Measurements from ENCODE around the gene ADGRF5.

ADGRF5 gene

DNA sequence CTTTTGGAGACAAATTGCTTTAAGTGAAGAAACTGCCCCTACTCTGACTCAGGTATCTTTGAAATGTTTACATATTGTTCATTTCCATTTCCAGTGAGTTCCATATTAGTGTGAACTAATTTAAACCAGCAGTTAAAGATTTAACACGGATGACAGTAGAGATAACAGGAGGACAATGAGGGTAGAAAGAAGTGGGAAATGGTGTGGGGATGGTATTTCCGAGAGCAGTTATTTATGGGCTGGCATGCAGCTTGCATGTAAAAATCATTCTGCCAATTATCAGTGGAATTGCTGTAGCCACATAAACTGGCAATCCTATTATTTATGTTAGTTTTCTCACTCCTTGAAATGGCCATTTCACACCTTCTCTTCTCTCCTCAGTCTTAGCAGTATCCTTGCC is 8.6 kb upstream of the ADGRF5 start:
- H3K27me3 ChIP-seq (ENCODE audit: insufficient read depth, low read length) = no peaks in the 10 kb centered on the region

DNA sequence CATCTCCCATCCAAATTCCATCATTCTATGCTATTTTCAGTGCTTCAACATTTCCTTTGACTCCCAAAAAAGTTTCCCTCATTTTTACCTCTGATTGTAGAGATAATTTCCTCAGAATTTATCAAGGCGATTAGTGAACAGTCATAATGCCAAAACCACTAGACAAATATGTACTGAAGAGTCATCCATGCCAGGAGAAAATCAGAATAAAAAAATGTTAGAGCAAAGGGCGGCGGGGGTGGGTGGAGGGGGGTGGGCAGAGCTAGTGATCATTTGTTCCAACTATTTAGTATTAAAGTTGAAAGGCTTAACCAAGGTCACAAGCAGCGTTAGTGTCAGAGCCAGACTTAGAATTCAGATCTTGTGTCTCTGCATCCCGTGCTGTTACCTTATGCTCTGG is 5.3 kb upstream of the ADGRF5 start:
- no peaks in the 10 kb centered on the region for H3K79me2 ChIP-seq (ENCODE audit: insufficient read depth, low read length)
- no peaks in the 10 kb centered on the region for H3K9me2 ChIP-seq (ENCODE audit: low read depth, low read length)
- H3K27ac ChIP-seq (ENCODE audit: low read depth, low read length, poor library complexity, severe bottlenecking) = no peak overlapping the region
- no peaks in the 10 kb centered on the region for H3K27me3 ChIP-seq (ENCODE audit: insufficient read depth, low read length)
- H3K9ac ChIP-seq (ENCODE audit: low read length) = no peak overlapping the region
- no peaks in the 10 kb centered on the region for H3K9me3 ChIP-seq (ENCODE audit: low read length)
- H3K4me3 ChIP-seq (ENCODE audit: low read depth, low read length, poor library complexity, severe bottlenecking) = no peak overlapping the region
- no peaks in the 10 kb centered on the region for H3F3A ChIP-seq (ENCODE audit: insufficient read depth, low read length)
- H4K20me1 ChIP-seq (ENCODE audit: insufficient read depth, low read length) = no peaks in the 10 kb centered on the region
- no peak overlapping the region for H2AFZ ChIP-seq (ENCODE audit: low read length)
- TF ChIP-seq, protein P1, sequence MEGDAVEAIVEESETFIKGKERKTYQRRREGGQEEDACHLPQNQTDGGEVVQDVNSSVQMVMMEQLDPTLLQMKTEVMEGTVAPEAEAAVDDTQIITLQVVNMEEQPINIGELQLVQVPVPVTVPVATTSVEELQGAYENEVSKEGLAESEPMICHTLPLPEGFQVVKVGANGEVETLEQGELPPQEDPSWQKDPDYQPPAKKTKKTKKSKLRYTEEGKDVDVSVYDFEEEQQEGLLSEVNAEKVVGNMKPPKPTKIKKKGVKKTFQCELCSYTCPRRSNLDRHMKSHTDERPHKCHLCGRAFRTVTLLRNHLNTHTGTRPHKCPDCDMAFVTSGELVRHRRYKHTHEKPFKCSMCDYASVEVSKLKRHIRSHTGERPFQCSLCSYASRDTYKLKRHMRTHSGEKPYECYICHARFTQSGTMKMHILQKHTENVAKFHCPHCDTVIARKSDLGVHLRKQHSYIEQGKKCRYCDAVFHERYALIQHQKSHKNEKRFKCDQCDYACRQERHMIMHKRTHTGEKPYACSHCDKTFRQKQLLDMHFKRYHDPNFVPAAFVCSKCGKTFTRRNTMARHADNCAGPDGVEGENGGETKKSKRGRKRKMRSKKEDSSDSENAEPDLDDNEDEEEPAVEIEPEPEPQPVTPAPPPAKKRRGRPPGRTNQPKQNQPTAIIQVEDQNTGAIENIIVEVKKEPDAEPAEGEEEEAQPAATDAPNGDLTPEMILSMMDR (IDR thresholded peaks at IDR 0.05; ENCODE audit: low read length) = no peak
- no peak for TF ChIP-seq EZH2 (IDR thresholded peaks at IDR 0.05; ENCODE audit: borderline replicate concordance, low read length)
- H3K4me1 ChIP-seq (ENCODE audit: insufficient read depth, low read length, severe bottlenecking) = no peaks in the 10 kb centered on the region
- H3K4me2 ChIP-seq (ENCODE audit: low read length) = no peak overlapping the region
- H3K36me3 ChIP-seq (ENCODE audit: insufficient read depth, low read length) = no peaks in the 10 kb centered on the region

More for the DNA sequence above, 8.6 kb upstream of the ADGRF5 start:
- Histone ChIP-seq H3K4me3 (ENCODE audit: low read depth, low read length, poor library complexity, severe bottlenecking) (no peak overlapping the region), H3K9me3 (ENCODE audit: low read length) (no peaks in the 10 kb centered on the region), H3K4me1 (ENCODE audit: insufficient read depth, low read length, severe bottlenecking) (no peaks in the 10 kb centered on the region), H3K4me2 (ENCODE audit: low read length) (no peak overlapping the region), H3K9ac (ENCODE audit: low read length) (no peak overlapping the region), H3F3A (ENCODE audit: insufficient read depth, low read length) (no peaks in the 10 kb centered on the region), H3K27ac (ENCODE audit: low read depth, low read length, poor library complexity, severe bottlenecking) (no peak overlapping the region), H3K79me2 (ENCODE audit: insufficient read depth, low read length) (no peaks in the 10 kb centered on the region), H4K20me1 (ENCODE audit: insufficient read depth, low read length) (no peaks in the 10 kb centered on the region), H3K9me2 (ENCODE audit: low read depth, low read length) (no peaks in the 10 kb centered on the region), H3K36me3 (ENCODE audit: insufficient read depth, low read length) (no peaks in the 10 kb centered on the region), H2AFZ (ENCODE audit: low read length) (no peak overlapping the region)
- TF ChIP-seq, protein P1 (IDR thresholded peaks at IDR 0.05; ENCODE audit: low read length) = no peak
- TF ChIP-seq EZH2 (IDR thresholded peaks at IDR 0.05; ENCODE audit: borderline replicate concordance, low read length) = no peak

DNA sequence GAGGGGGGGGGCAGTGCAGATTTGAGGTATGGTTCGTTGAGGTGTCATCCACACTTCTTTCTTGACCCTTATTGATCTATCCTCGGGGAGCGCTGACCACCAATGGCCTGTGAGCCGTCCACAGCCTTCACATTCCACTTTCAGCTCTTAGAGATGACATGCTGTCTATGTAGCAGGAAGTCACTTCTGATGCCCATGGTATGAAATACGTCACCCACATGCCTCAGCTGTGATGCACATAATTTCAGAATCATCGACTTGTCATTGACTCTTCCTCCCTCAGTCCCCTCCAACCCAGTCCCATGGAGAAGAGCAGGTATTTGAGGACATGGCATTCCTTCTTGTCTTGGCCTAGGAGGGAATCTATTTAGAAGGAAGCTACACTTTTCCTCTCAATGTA is 4.7 kb upstream of the ADGRF5 start:
- H2AFZ ChIP-seq (ENCODE audit: low read length) = no peak overlapping the region
- no peaks in the 10 kb centered on the region for H3F3A ChIP-seq (ENCODE audit: insufficient read depth, low read length)
- H3K9ac ChIP-seq (ENCODE audit: low read length) = no peak overlapping the region
- H3K9me3 ChIP-seq (ENCODE audit: low read length) = no peaks in the 10 kb centered on the region
- TF ChIP-seq EZH2 (IDR thresholded peaks at IDR 0.05; ENCODE audit: borderline replicate concordance, low read length) = no peak
- H4K20me1 ChIP-seq (ENCODE audit: insufficient read depth, low read length) = no peaks in the 10 kb centered on the region
- no peaks in the 10 kb centered on the region for H3K79me2 ChIP-seq (ENCODE audit: insufficient read depth, low read length)
- H3K4me2 ChIP-seq (ENCODE audit: low read length) = no peak overlapping the region
- H3K9me2 ChIP-seq (ENCODE audit: low read depth, low read length) = no peaks in the 10 kb centered on the region
- no peak overlapping the region for H3K27ac ChIP-seq (ENCODE audit: low read depth, low read length, poor library complexity, severe bottlenecking)
- H3K27me3 ChIP-seq (ENCODE audit: insufficient read depth, low read length) = no peaks in the 10 kb centered on the region
- no peaks in the 10 kb centered on the region for H3K4me1 ChIP-seq (ENCODE audit: insufficient read depth, low read length, severe bottlenecking)
- no peak overlapping the region for H3K4me3 ChIP-seq (ENCODE audit: low read depth, low read length, poor library complexity, severe bottlenecking)
- H3K36me3 ChIP-seq (ENCODE audit: insufficient read depth, low read length) = no peaks in the 10 kb centered on the region

DNA sequence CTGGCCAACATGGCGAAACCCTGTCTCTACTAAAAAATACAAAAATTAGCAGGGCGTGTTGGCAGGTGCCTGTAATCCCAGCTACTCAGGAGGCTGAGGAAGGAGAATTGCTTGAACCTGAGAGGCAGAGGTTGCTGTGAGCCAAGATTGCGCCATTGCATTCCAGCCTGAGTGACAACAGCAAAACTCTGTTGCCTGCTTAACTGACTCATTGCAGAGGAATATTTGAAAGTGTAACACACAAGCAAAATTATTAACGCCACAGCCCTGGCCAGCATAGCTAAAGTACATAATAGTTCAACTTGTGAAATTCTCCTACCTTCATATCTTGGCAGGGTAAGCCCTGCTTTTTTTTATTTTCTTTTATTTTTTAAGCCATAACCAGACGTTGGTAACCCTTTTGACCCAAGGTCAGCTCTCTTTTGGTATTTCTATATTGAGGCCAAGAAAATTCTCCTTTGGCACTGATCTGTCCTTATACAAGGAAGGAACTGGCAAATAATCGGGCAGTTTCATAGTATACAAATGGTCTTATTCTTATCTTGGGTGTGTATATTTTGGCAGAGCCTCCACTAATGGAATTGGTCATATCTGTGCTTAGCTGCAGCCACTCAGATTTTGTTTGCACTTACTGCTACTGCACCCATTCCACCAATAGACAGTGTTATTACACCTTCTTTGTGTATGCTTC is 4.0 kb upstream of the ADGRF5 start:
- H3F3A ChIP-seq (ENCODE audit: insufficient read depth, low read length) = no peaks in the 10 kb centered on the region
- no peak overlapping the region for H2AFZ ChIP-seq (ENCODE audit: low read length)
- no peaks in the 10 kb centered on the region for H3K27me3 ChIP-seq (ENCODE audit: insufficient read depth, low read length)
- H3K36me3 ChIP-seq (ENCODE audit: insufficient read depth, low read length) = no peaks in the 10 kb centered on the region
- no peak overlapping the region for H3K4me2 ChIP-seq (ENCODE audit: low read length)
- H3K9me3 ChIP-seq (ENCODE audit: low read length) = no peaks in the 10 kb centered on the region
- H3K79me2 ChIP-seq (ENCODE audit: insufficient read depth, low read length) = no peaks in the 10 kb centered on the region
- no peak overlapping the region for H3K4me3 ChIP-seq (ENCODE audit: low read depth, low read length, poor library complexity, severe bottlenecking)
- no peaks in the 10 kb centered on the region for H3K4me1 ChIP-seq (ENCODE audit: insufficient read depth, low read length, severe bottlenecking)
- no peaks in the 10 kb centered on the region for H4K20me1 ChIP-seq (ENCODE audit: insufficient read depth, low read length)
- TF ChIP-seq, protein P1 (IDR thresholded peaks at IDR 0.05; ENCODE audit: low read length) = no peak
- TF ChIP-seq EZH2 (IDR thresholded peaks at IDR 0.05; ENCODE audit: borderline replicate concordance, low read length) = no peak
- H3K9me2 ChIP-seq (ENCODE audit: low read depth, low read length) = no peaks in the 10 kb centered on the region
- no peak overlapping the region for H3K27ac ChIP-seq (ENCODE audit: low read depth, low read length, poor library complexity, severe bottlenecking)
- H3K9ac ChIP-seq (ENCODE audit: low read length) = no peak overlapping the region
